ENCODE measurements around the gene IMMP2L.
"Not testable (repeated sequence)": the region's sequence is repeated elsewhere in the genome, so short reads cannot be mapped to it uniquely, and the experiment has no call there.

The IMMP2L gene

DNA sequence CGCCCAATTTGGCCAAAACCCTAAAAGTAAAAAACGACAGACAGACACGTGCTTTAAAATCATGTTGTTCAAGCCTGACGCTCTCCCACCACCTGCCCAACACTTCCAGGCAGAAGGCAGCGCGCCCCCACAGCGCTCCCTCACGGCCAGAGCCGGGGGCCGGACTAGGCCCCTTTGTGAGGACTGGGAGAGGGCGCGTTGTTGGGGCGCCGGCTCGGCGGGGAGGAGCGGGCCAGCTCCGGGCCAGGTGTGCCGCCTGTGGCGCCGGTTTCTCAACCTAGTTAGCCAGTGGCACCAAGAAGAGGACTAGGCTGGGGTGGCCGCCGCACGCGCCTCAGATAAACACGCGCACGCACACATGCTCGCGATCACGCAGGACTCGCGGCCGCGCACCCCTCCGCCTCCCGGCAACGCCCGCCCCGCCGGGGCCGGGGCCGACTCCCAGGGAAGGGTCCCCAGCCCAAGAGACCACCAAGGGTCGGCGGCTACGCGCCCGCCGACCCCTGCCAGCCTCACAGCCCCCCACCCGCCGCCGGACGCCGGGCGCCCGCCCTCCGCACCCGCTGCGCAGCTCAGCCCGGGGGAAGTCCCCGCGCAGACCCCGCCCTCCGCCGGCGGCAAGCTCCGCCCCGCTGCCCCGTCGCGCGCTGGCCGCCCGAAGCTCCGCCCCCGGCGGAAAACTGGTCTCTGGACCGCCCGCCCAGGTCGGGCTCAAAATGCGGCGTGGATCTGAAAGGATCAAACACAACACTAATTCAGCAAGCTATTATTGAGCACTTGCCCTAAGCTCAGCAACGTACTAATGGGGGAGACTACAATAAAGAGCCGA, at the start of gene IMMP2L:
TSS of gene IMMP2L (minus strand) at position 589 of the 829 bp plus-strand sequence.
- Histone ChIP-seq H3K36me3 (ENCODE audit: insufficient read depth, low read length) (peaks cover 3% of the 10 kb centered on the region; the same call in 1 of the 2 replicates), H3K9ac (ENCODE audit: low read depth, low read length) (peak within 1 kb of the TSS; percentile 84), H3K9me3 (ENCODE audit: control insufficient read depth, insufficient read depth, low read length) (no peaks in the 10 kb centered on the region), H3K4me1 (ENCODE audit: insufficient read depth, low read length) (peaks cover 10% of the 10 kb centered on the region)

DNA sequence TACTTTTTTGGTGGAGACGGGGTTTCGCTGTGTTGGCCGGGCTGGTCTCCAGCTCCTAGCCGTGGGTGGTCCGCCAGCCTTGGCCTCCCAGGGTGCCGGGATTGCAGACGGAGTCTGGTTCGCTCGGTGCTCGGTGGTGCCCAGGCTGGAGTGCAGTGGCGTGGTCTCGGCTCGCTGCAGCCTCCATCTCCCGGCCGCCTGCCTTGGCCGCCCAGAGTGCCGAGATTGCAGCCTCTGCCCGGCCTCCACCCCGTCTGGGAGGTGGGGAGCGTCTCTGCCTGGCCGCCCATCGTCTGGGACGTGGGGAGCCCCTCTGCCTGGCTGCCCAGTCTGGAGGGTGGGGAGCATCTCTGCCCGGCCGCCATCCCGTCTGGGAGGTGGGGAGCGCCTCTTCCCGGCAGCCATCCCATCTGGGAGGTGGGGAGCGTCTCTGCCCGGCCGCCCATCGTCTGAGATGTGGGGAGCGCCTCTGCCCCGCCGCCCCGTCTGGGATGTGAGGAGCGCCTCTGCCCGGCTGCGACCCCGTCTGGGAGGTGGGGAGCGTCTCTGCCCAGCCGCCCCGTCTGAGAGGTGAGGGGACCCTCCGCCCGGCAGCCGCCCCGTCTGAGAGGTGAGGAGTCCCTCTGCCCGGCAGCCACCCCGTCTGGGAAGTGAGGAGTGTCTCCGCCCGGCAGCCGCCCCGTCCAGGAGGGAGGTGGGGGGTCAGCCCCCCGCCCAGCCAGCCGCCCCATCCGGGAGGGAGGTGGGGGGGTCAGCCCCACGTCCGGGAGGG, 47.4 kb upstream of the IMMP2L start:
- not testable (repeated sequence) for H3K9ac ChIP-seq (ENCODE audit: low read depth, low read length); H3K9me3 ChIP-seq (ENCODE audit: control insufficient read depth, insufficient read depth, low read length); H3K4me1 ChIP-seq (ENCODE audit: insufficient read depth, low read length); H3K36me3 ChIP-seq (ENCODE audit: insufficient read depth, low read length)

DNA sequence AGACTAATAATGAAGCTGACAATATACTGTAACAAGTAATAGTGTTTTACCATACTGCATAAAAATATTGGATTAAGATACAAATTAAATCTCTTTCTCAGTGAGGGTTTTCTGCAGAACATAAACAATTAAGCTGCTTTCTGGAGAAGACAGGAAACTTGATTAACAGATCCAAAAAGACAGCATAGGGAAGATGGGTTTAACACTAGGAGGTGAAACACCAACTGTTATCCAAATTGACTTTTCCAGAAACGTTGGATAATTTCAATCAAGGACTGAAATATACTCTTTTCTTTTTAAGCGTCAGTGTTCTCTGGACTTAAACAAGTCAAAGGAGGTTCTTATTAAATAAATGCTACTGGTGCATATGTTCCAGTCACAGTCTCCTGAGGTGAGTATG, 45.3 kb upstream of the IMMP2L start:
- Histone ChIP-seq H3K9me3 (ENCODE audit: control insufficient read depth, insufficient read depth, low read length) (no peaks in the 10 kb centered on the region), H3K36me3 (ENCODE audit: insufficient read depth, low read length) (no peaks in the 10 kb centered on the region), H3K9ac (ENCODE audit: low read depth, low read length) (no peak overlapping the region), H3K4me1 (ENCODE audit: insufficient read depth, low read length) (no peaks in the 10 kb centered on the region)

DNA sequence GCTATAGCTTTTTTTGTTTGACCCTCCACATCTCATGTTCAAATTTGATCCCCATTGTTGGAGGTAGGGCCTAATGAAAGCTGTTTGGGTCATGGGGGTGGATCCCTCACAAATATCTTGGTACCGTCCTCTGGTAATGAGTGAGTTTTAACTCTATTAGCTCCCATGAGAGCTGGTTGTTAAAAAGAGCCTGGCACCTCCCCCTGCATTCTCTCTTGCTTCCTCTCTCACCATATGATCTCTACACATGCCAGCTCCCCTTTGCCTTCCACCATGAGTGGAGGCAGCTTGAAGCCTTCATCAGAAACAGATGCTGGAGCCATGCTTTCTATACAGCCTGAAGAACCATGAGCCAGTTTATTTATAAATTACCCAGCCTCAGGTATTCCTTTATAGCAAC, 43.0 kb upstream of the IMMP2L start:
- no peaks in the 10 kb centered on the region for H3K9me3 ChIP-seq (ENCODE audit: control insufficient read depth, insufficient read depth, low read length)
- no peaks in the 10 kb centered on the region for H3K4me1 ChIP-seq (ENCODE audit: insufficient read depth, low read length)
- H3K36me3 ChIP-seq (ENCODE audit: insufficient read depth, low read length): no peaks in the 10 kb centered on the region
- no peak overlapping the region for H3K9ac ChIP-seq (ENCODE audit: low read depth, low read length)

DNA sequence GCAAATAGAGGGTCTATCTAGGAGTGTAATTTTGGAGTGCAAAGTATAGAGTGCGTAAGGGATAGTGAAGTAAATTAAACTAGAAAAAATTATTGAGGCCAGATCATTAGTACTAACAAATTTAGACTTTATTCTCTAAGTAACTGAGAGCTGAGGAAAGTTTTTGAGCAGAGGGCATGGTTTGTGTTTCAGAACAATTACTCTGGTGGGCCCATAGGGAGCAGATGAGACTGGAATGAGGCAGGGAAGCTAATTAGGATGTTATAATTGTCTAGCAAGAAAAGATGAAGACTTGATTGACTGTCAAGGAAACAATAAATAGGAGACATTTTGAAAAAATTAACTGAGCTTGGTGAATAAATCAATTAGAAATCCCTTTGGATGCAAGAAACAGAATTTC, 37.8 kb upstream of the IMMP2L start:
- H3K36me3 ChIP-seq (ENCODE audit: insufficient read depth, low read length): no peaks in the 10 kb centered on the region
- no peaks in the 10 kb centered on the region; the same call in 1 of the 2 replicates for H3K9me3 ChIP-seq (ENCODE audit: control insufficient read depth, insufficient read depth, low read length)
- no peaks in the 10 kb centered on the region for H3K4me1 ChIP-seq (ENCODE audit: insufficient read depth, low read length)
- no peak overlapping the region for H3K9ac ChIP-seq (ENCODE audit: low read depth, low read length)

DNA sequence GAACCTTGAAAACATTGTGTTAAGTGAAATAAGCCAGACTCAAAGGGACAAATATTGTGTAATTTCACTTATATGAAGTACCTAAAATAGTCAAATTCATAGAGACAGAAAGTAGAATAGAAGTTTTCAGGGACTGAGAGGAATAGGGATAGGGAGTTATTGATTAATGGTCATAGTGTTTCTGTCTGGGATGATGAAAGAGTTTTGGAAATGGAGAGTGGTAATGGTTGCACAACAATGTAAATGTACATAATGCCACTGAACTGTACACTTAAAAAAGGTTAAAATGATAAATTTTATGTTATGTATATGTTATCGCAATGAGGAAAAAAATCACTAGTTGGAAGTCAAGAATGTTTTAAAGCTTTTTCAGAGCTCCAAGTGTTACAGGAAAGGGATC, 33.5 kb upstream of the IMMP2L start:
- H3K4me1 ChIP-seq (ENCODE audit: insufficient read depth, low read length): no peaks in the 10 kb centered on the region
- no peaks in the 10 kb centered on the region; the same call in 1 of the 2 replicates for H3K9me3 ChIP-seq (ENCODE audit: control insufficient read depth, insufficient read depth, low read length)
- H3K9ac ChIP-seq (ENCODE audit: low read depth, low read length): no peak overlapping the region
- H3K36me3 ChIP-seq (ENCODE audit: insufficient read depth, low read length): no peaks in the 10 kb centered on the region

DNA sequence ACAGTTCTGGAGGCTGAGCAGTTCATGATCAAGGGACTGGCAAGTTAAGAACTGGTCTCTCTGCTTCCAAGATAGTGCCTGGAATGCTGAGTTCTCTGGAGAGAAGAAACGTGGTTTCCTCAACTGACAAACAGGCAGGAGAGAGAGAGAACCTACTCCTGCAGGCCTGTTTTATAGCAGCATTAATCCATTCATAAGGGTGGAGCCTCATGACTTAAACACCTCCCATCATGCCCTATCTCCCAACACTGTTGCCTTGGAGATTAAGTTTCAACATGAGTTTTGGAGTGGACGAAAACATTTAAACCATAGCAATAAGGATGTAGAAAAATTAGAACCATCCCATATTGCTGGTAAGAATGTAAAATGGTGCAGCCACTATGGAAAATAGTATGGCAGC, 32.3 kb upstream of the IMMP2L start:
- Histone ChIP-seq H3K36me3 (ENCODE audit: insufficient read depth, low read length) (no peaks in the 10 kb centered on the region), H3K9me3 (ENCODE audit: control insufficient read depth, insufficient read depth, low read length) (no peaks in the 10 kb centered on the region; the same call in 1 of the 2 replicates), H3K9ac (ENCODE audit: low read depth, low read length) (no peak overlapping the region), H3K4me1 (ENCODE audit: insufficient read depth, low read length) (no peaks in the 10 kb centered on the region)

DNA sequence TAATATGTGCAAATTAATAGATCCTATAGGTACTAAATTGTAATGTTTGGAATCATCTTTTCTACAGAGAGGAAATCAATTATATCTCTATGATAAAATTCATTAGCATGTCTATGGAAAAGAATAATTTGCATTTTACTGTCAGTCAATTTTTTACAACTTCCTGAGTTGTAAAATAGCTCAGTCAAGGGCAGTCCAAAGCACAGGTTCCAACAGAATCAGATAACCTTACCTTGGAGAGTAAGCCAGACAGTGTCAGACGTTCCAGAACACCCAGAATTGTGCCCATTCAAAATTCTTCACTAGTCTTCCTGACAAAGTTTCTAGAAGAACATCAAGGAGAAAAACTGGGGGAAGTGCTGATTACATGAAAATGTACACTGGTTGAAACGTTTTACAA, 31.1 kb upstream of the IMMP2L start:
- Histone ChIP-seq H3K9ac (ENCODE audit: low read depth, low read length) (no peak overlapping the region), H3K4me1 (ENCODE audit: insufficient read depth, low read length) (no peaks in the 10 kb centered on the region), H3K9me3 (ENCODE audit: control insufficient read depth, insufficient read depth, low read length) (no peaks in the 10 kb centered on the region; the same call in 1 of the 2 replicates), H3K36me3 (ENCODE audit: insufficient read depth, low read length) (no peaks in the 10 kb centered on the region)

DNA sequence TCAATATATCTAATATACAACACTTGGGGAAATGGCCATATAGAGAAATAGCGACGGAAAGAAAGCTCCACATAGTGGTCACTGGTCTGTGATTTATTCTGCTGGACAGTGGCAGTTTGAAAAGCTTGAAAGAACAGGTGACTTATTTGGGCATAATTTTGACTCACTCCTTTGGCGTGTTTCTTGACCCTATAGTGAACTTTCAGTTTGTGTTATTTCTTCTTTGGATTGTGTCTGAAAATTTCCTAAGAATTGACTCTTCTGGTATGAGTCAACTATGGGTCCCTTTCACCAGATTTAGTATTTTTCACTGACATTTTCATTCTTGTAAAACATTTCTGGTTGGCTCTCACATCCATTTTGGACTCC, 25.8 kb upstream of the IMMP2L start:
- H3K9ac ChIP-seq (ENCODE audit: low read depth, low read length): no peak overlapping the region
- no peaks in the 10 kb centered on the region for H3K36me3 ChIP-seq (ENCODE audit: insufficient read depth, low read length)
- H3K9me3 ChIP-seq (ENCODE audit: control insufficient read depth, insufficient read depth, low read length): no peaks in the 10 kb centered on the region
- H3K4me1 ChIP-seq (ENCODE audit: insufficient read depth, low read length): no peaks in the 10 kb centered on the region

DNA sequence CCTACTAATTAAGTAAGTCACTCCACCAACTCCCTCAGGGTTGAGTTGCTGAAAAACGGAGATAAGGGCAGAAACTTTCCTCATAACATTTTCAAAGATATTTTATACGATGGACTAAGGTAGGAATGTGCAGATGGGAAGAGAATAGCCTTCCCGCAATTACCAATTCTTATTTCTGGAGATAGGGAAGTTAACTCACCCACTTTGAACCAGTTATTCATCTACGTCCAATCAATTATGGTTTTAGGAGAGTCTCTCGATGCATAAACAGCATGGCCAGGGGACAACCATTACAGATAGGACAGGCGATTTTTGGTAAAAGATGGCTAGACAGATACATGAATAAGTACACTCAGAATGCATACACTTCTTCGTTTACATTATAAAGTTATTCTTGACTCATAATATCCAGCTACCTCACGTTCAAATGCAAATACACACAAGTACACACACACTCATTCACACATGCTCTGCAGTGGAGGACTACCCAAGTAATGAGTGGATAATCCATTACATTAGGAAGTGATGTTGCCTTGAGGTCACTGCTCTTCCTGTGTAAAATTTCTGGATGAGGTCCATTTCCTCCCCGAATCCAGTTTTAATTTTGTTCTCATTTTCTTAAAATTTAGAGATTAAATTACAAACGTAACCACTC, 25.2 kb upstream of the IMMP2L start:
- H3K9me3 ChIP-seq (ENCODE audit: control insufficient read depth, insufficient read depth, low read length): no peaks in the 10 kb centered on the region
- no peaks in the 10 kb centered on the region for H3K4me1 ChIP-seq (ENCODE audit: insufficient read depth, low read length)
- H3K36me3 ChIP-seq (ENCODE audit: insufficient read depth, low read length): no peaks in the 10 kb centered on the region
- H3K9ac ChIP-seq (ENCODE audit: low read depth, low read length): no peak overlapping the region

DNA sequence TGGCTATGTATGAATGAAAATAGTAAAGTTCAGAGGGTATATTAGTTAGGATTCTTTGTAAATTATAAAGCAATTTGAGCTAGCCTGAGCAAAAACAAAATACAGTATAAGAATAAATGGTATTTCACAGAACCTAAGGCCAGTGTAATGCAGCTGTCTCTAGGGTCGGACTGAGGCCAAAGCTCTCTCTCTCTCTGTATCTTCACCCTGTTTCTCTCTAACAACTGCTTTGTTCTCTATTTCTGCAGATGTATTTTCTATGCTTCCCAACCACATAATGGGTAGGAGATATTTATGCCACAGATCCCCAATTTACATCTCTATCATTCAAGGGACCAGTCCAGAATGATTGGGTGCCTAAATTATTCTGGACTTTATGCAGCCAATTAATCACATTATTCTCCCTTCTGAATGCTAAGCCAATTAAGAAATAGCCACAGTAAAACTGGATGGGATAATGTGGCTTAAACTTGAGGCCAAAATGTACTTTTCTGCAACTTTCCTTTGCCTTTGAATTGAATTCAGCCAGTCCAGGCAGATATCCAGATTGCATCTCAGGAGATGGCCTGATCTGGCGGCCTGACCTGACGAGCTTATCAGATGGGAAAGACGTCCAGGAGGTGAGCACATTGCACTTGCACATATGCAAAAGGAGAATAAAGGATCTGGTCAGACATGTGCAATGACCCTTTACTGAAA, 24.6 kb upstream of the IMMP2L start:
- H3K4me1 ChIP-seq (ENCODE audit: insufficient read depth, low read length): no peaks in the 10 kb centered on the region
- no peaks in the 10 kb centered on the region for H3K9me3 ChIP-seq (ENCODE audit: control insufficient read depth, insufficient read depth, low read length)
- no peak overlapping the region for H3K9ac ChIP-seq (ENCODE audit: low read depth, low read length)
- no peaks in the 10 kb centered on the region for H3K36me3 ChIP-seq (ENCODE audit: insufficient read depth, low read length)

DNA sequence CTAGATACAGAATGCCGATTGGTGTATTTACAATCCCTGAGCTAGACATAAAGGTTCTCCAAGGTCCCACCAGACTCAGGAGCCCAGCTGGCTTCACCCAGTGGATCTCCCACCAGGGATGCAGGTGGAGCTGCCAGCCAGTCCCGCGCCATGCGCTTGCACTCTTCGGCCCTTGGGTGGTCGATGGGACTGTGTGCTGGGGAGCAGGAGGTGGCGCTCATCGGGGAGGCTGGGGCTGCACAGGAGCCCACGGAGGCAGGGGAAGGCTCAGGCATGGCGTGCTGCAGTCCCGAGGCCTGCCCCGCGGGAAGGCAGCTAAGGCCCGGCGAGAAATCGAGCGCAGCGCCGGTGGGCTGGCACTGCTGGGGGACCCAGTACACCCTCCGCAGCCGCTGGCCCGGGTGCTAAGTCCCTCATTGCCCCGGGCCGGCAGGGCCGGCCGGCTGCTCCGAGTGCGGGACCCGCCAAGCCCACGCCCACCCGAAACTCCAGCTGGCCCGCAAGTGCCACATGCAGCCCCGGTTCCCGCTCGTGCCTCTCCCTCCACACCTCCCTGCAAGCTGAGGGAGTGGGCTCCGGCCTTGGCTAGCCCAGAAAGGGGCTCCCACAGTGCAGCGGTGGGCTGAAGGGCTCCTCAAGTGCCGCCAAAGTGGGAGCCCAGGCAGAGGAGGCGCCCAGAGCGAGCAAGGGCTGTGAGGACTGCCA, 19.6 kb upstream of the IMMP2L start:
- not testable (repeated sequence) for H3K9ac ChIP-seq (ENCODE audit: low read depth, low read length); H3K36me3 ChIP-seq (ENCODE audit: insufficient read depth, low read length); H3K4me1 ChIP-seq (ENCODE audit: insufficient read depth, low read length); H3K9me3 ChIP-seq (ENCODE audit: control insufficient read depth, insufficient read depth, low read length)

DNA sequence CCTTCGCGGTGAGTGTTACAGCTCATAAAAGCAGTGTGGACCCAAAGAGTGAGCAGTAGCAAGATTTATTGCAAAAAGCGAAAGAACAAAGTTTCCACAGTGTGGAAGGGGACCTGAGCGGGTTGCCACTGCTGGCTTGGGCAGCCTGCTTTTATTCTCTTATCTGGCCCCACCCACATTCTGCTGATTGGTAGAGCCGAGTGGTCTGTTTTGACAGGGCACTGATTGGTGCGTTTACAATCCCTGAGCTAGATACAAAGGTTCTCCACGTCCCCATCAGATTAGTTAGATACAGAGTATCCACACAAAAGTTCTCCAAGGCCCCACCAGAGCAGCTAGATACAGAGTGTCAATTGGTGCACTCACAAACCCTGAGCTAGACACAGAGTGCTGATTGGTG, 18.9 kb upstream of the IMMP2L start:
- not testable (repeated sequence) for H3K36me3 ChIP-seq (ENCODE audit: insufficient read depth, low read length); H3K9ac ChIP-seq (ENCODE audit: low read depth, low read length); H3K9me3 ChIP-seq (ENCODE audit: control insufficient read depth, insufficient read depth, low read length); H3K4me1 ChIP-seq (ENCODE audit: insufficient read depth, low read length)

DNA sequence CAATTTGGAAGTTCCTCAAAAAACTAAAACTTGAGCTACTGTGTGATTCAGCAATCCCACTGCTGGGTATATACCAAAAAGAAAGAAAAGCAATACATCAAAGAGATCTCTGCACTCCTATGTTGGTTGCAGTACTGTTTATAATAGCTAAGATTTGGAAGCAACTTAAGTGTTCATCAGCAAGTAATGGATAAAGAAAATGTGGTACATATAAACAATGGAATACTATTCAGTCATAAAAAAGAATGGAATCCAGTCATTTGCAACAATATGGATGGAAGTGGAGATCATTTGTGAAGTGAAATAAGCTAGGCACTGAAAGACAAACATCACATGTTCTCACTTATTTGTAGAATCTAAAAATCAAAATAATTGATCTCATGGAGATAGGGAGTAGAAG, 16.5 kb upstream of the IMMP2L start:
- Histone ChIP-seq H3K9me3 (ENCODE audit: control insufficient read depth, insufficient read depth, low read length) (no peaks in the 10 kb centered on the region), H3K36me3 (ENCODE audit: insufficient read depth, low read length) (no peaks in the 10 kb centered on the region), H3K4me1 (ENCODE audit: insufficient read depth, low read length) (no peaks in the 10 kb centered on the region), H3K9ac (ENCODE audit: low read depth, low read length) (no peak overlapping the region)
